GM23248 (cell line): ENCODE results near the gene IL17C.

ENCODE experiments used
- EZH2 ChIP-seq: fragments of 200-600 bp; sonication (generic); IDR thresholded peaks from 2 replicates; pipeline ENCODE4 v1.6.1; 2018; ENCODE audit warnings: antibody characterized with exemption, mild to moderate bottlenecking; ENCODE audit not compliant: insufficient read depth, poor library complexity, severe bottlenecking
- EZH2phosphoT487 ChIP-seq: fragments of 200-600 bp; sonication (generic); IDR thresholded peaks from 2 replicates; pipeline ENCODE4 v1.6.1; 2018; ENCODE audit warnings: antibody characterized with exemption, moderate library complexity, mild to moderate bottlenecking, low read depth; ENCODE audit not compliant: insufficient read depth

- TF ChIP-seq EZH2 (no peak), EZH2phosphoT487 (no peak)
These were observed 9.8 kb upstream of the IL17C start for GRCh38 chr16:88628512-88628974.
